Measurements from ENCODE around the gene IFI6. TPM values are rescaled to one million over a fixed set of nuclear protein-coding genes. Genes with fewer than 3 reads are reported as not detected.

Gene IFI6
- total and polyA plus RNA-seq, 2 of the 8 experiments (the other 6 are each of a cell fraction or from before 2014, with no cell fraction given) = 6.1 to 13.2 TPM

- no peaks in the 10 kb centered on the region for H3K79me2 ChIP-seq (ENCODE audit: control insufficient read depth in 1 of 2, insufficient read depth in 2 of 2, low read length in 2 of 2)
- H4K91ac ChIP-seq (replicated peaks; ENCODE audit: insufficient read length, low read length) = no peak overlapping the region
- peaks cover 0 to 3% of the 10 kb centered on the region in 2 experiments; a peak in 2 of 4 replicates for H3K9me3 ChIP-seq (ENCODE audit: insufficient read depth in 2 of 2, low read depth in 1 of 2, low read length in 1 of 2)
- no peak overlapping the region for H3K4me3 ChIP-seq (ENCODE audit: extremely low read depth in 1 of 4, insufficient read depth in 2 of 4, low read depth in 3 of 4, low read length in 4 of 4)
- DNase-seq (ENCODE audit: low read depth in 1 of 2, low spot score in 2 of 2) (no peak), FAIRE-seq (no peak)
- no peak overlapping the region for H3K4ac ChIP-seq (replicated peaks; ENCODE audit: insufficient read length, low read depth, low read length)
- H2BK15ac ChIP-seq (ENCODE audit: low read length) = no peak overlapping the region
- CTCF ChIA-PET (ENCODE audit: partially characterized antibody) = interaction anchor here (1.8 kb wide), 1 partner anchor 44 kb away, joined by 4 read pairs; no protein-coding TSS in a partner anchor
- POLR2A ChIA-PET (ENCODE audit: partially characterized antibody) = interaction anchor here (0.8 to 1.5 kb wide), 2 partner anchors 12 to 41 kb away, joined by 3 to 4 read pairs; partner anchors contain the start of genes FAM76A and IFI6
- H4K5ac ChIP-seq (ENCODE audit: insufficient read length, low read depth, low read length) = no peak overlapping the region
- H2BK20ac ChIP-seq (ENCODE audit: low read length) = no peak overlapping the region
- H3K79me1 ChIP-seq (ENCODE audit: low read depth, low read length) = no peaks in the 10 kb centered on the region
- no peak overlapping the region for H2BK12ac ChIP-seq (ENCODE audit: low read depth, low read length)
- no peak overlapping the region for H3K9ac ChIP-seq (replicated peaks in 1 of 4; ENCODE audit: extremely low read depth in 1 of 4, low read depth in 3 of 4, low read length in 3 of 4)
- H3K27ac ChIP-seq (ENCODE audit: low read depth, low read length) = no peak overlapping the region
- H2AFZ ChIP-seq (ENCODE audit: low read length) = peak overlapping the region; percentile 92; the same call in 1 of the 2 replicates
- no peaks in the 10 kb centered on the region for H4K20me1 ChIP-seq (replicated peaks in 1 of 2; ENCODE audit: control insufficient read depth in 1 of 2, insufficient read depth in 2 of 2, low read length in 2 of 2)
- H2AK5ac ChIP-seq (ENCODE audit: low read depth, low read length) = no peak overlapping the region
- no peak overlapping the region for H2BK5ac ChIP-seq (ENCODE audit: low read depth, low read length)
- no peaks in the 10 kb centered on the region for H3K36me3 ChIP-seq (ENCODE audit: control insufficient read depth in 2 of 4, insufficient read depth in 4 of 4, low read length in 3 of 4)
- no peak overlapping the region for H3K56ac ChIP-seq (replicated peaks; ENCODE audit: insufficient read length, low read depth, low read length)
- H3K4me2 ChIP-seq (ENCODE audit: insufficient read depth in 1 of 2, low read depth in 2 of 2, low read length in 2 of 2) = no peak overlapping the region
- H3K18ac ChIP-seq (ENCODE audit: extremely low read depth, low read length) = no peak overlapping the region
- peaks cover 0 to 6% (median 1%) of the 10 kb centered on the region in 4 experiments; a peak in 1 of 7 replicates for H3K4me1 ChIP-seq (replicated peaks in 1 of 4; ENCODE audit: control insufficient read depth in 3 of 4, insufficient read depth in 4 of 4, low read length in 3 of 4)
- 73% methylated on average over 3 of the region's 3 CpGs; no CpG with 5 or more reads in 1 of the 2 experiments for WGBS, 2 experiments (ENCODE audit: extremely low coverage in 1 of 2, insufficient coverage in 1 of 2, insufficient read length in 1 of 2, insufficient replicate concordance in 2 of 2, low coverage in 1 of 2, low lambda C conversion rate in 2 of 2, missing lambda C conversion rate in 1 of 2)
- H2BK120ac ChIP-seq (replicated peaks; ENCODE audit: low read depth, low read length) = no peak overlapping the region
- H3K14ac ChIP-seq (ENCODE audit: insufficient read length) = no peak overlapping the region
- no peaks in the 10 kb centered on the region for H3K27me3 ChIP-seq (replicated peaks in 1 of 4; ENCODE audit: control insufficient read depth in 3 of 4, extremely low read depth in 1 of 4, insufficient read depth in 3 of 4, low read length in 3 of 4)
- H3K23ac ChIP-seq (ENCODE audit: insufficient read length) = no peak overlapping the region
- TF ChIP-seq GABPA (IDR thresholded peaks at IDR 0.05; ENCODE audit: borderline replicate concordance, insufficient read depth, low read length) (no peak), JUND (IDR thresholded peaks at IDR 0.05; ENCODE audit: low read length) (no peak), POLR2A (IDR thresholded peaks at IDR 0.05; ENCODE audit: control extremely low read depth in 1 of 2, low read depth in 2 of 2, low read length in 2 of 2) (no peak), CEBPB (IDR thresholded peaks at IDR 0.05; ENCODE audit: low read depth, low read length) (no peak), SIN3A (conservative IDR thresholded peaks at IDR 0.05 in 1 of 2, IDR thresholded peaks at IDR 0.05 in 1 of 2; ENCODE audit: low read depth in 1 of 2, low read length in 2 of 2) (no peak), EP300 (IDR thresholded peaks at IDR 0.05; ENCODE audit: borderline replicate concordance in 1 of 2, low read depth in 2 of 2, low read length in 2 of 2) (no peak), ATF3 (IDR thresholded peaks at IDR 0.05; ENCODE audit: insufficient read depth, low read depth, low read length) (no peak), MAX (IDR thresholded peaks at IDR 0.05) (no peak), TEAD4 (IDR thresholded peaks at IDR 0.05; ENCODE audit: low read depth, low read length) (peak; percentile 65)
- no peak overlapping the region for H4K8ac ChIP-seq (ENCODE audit: extremely low read depth, insufficient read depth, low read length)
- H3K23me2 ChIP-seq (ENCODE audit: low read depth, low read length) = no peaks in the 10 kb centered on the region; the same call in 1 of the 2 replicates
Measured at GRCh38 chr1:27713139-27713725, 41.2 kb upstream of the IFI6 start.

All from H1 (cell line).